MM.1S (cell line): ENCODE measurements around the gene EFEMP1.

ENCODE experiments used
- DNase-seq: peaks from one replicate; pipeline ENCODE4 v3.0.0-alpha.2; 2015
- H2AFZ ChIP-seq: fragments of 300-600 bp; sonication (generic); 2 replicates; pipeline ENCODE4 v1.6.0; 2016; ENCODE audit warnings: antibody characterized with exemption, low read length
- H3F3A ChIP-seq: fragments of 300-600 bp; sonication (generic); 2 replicates; pipeline ENCODE4 v1.6.1; 2016; ENCODE audit warnings: mild to moderate bottlenecking, antibody characterized with exemption, low read length, moderate library complexity, mixed read lengths; ENCODE audit not compliant: insufficient read depth
- H3K27ac ChIP-seq: fragments of 300-600 bp; sonication (generic); 2 replicates; pipeline ENCODE4 v1.5.1; 2016; ENCODE audit warnings: mild to moderate bottlenecking, low read length
- H3K27me3 ChIP-seq: fragments of 300-600 bp; sonication (generic); replicated peaks from 2 replicates; pipeline ENCODE4 v1.6.0; 2016; ENCODE audit warnings: low read length; ENCODE audit not compliant: insufficient read depth
- H3K36me3 ChIP-seq: fragments of 300-600 bp; sonication (generic); replicated peaks from 2 replicates; pipeline ENCODE4 v1.6.1; 2016; ENCODE audit warnings: mild to moderate bottlenecking, low read length, mixed read lengths; ENCODE audit not compliant: insufficient read depth
- H3K4me1 ChIP-seq: fragments of 300-600 bp; sonication (generic); 2 replicates; pipeline ENCODE4 v1.6.1; 2016; ENCODE audit warnings: low read length, mixed read lengths
- H3K4me2 ChIP-seq: fragments of 300-600 bp; sonication (generic); 2 replicates; pipeline ENCODE4 v1.6.0; 2016; ENCODE audit warnings: low read depth, low read length
- H3K4me3 ChIP-seq: fragments of 300-600 bp; sonication (generic); 2 replicates; pipeline ENCODE4 v1.5.1; 2016; ENCODE audit warnings: low read length, mixed read lengths
- H3K79me2 ChIP-seq: fragments of 300-600 bp; sonication (generic); 2 replicates; pipeline ENCODE4 v1.6.1; 2016; ENCODE audit warnings: mixed run types, low read length, mixed read lengths
- H3K9ac ChIP-seq: fragments of 300-600 bp; sonication (generic); 2 replicates; pipeline ENCODE4 v1.6.1; 2016; ENCODE audit warnings: low read length, mixed read lengths
- H3K9me2 ChIP-seq: fragments of 300-600 bp; sonication (generic); replicated peaks from 2 replicates; pipeline ENCODE4 v1.6.1; 2016; ENCODE audit warnings: mild to moderate bottlenecking, low read length, mixed read lengths; ENCODE audit not compliant: insufficient read depth
- H3K9me3 ChIP-seq: fragments of 300-600 bp; sonication (generic); replicated peaks from 2 replicates; pipeline ENCODE4 v1.6.1; 2016; ENCODE audit warnings: mild to moderate bottlenecking, low read length, mixed read lengths; ENCODE audit not compliant: insufficient read depth
- H4K20me1 ChIP-seq: fragments of 300-600 bp; sonication (generic); 2 replicates; pipeline ENCODE4 v1.6.1; 2016; ENCODE audit warnings: mild to moderate bottlenecking, low read length, moderate library complexity, mixed read lengths; ENCODE audit not compliant: insufficient read depth
- EZH2 ChIP-seq: fragments of 300-600 bp; sonication (generic); optimal IDR thresholded peaks from 2 replicates; pipeline ENCODE3; 2017; ENCODE audit warnings: low read depth, mild to moderate bottlenecking, antibody characterized with exemption, low read length, mixed read lengths
- EZH2phosphoT487 ChIP-seq: fragments of 300-600 bp; sonication (generic); IDR thresholded peaks from 2 replicates; pipeline ENCODE4 v1.6.1; 2018; ENCODE audit warnings: antibody characterized with exemption, low read length
- TF ChIP-seq, protein P1 (sequence below): fragments of 300-600 bp; sonication (generic); IDR thresholded peaks from 2 replicates; pipeline ENCODE4 v1.5.1; 2016; ENCODE audit warnings: antibody characterized with exemption, low read length, mixed read lengths

EFEMP1 gene

DNA sequence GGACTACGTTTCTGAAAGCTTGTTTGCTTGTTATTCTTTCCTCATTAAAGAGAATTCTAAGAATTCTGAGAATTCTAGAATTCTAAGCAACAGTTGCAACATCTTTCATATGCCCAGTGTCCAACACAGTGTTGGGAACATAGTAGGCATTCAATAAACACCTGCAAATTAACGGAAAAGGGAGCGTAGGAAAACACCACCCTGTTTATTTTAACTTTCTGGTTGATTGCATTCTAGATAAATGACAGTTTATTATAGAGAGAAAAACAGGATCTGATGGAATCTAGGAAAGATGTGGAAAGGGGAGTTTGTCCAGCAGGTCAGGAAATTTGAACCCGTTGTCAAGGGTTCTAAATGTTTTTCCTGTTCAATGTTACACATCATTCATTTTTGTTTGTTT, 24.2 kb upstream of the EFEMP1 start:
- Histone ChIP-seq H3K9me3 (no peaks in the 10 kb centered on the region), H3K27ac (no peak overlapping the region), H2AFZ (no peak overlapping the region), H3K36me3 (no peaks in the 10 kb centered on the region), H4K20me1 (no peaks in the 10 kb centered on the region), H3K4me1 (no peaks in the 10 kb centered on the region), H3F3A (no peaks in the 10 kb centered on the region), H3K9me2 (no peaks in the 10 kb centered on the region), H3K79me2 (no peaks in the 10 kb centered on the region), H3K4me3 (no peak overlapping the region), H3K9ac (no peak overlapping the region), H3K4me2 (no peak overlapping the region), H3K27me3 (no peaks in the 10 kb centered on the region)
- DNase-seq: no peak
- TF ChIP-seq, protein P1, sequence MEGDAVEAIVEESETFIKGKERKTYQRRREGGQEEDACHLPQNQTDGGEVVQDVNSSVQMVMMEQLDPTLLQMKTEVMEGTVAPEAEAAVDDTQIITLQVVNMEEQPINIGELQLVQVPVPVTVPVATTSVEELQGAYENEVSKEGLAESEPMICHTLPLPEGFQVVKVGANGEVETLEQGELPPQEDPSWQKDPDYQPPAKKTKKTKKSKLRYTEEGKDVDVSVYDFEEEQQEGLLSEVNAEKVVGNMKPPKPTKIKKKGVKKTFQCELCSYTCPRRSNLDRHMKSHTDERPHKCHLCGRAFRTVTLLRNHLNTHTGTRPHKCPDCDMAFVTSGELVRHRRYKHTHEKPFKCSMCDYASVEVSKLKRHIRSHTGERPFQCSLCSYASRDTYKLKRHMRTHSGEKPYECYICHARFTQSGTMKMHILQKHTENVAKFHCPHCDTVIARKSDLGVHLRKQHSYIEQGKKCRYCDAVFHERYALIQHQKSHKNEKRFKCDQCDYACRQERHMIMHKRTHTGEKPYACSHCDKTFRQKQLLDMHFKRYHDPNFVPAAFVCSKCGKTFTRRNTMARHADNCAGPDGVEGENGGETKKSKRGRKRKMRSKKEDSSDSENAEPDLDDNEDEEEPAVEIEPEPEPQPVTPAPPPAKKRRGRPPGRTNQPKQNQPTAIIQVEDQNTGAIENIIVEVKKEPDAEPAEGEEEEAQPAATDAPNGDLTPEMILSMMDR: no peak
- no peak for TF ChIP-seq EZH2phosphoT487
- TF ChIP-seq EZH2: no peak

DNA sequence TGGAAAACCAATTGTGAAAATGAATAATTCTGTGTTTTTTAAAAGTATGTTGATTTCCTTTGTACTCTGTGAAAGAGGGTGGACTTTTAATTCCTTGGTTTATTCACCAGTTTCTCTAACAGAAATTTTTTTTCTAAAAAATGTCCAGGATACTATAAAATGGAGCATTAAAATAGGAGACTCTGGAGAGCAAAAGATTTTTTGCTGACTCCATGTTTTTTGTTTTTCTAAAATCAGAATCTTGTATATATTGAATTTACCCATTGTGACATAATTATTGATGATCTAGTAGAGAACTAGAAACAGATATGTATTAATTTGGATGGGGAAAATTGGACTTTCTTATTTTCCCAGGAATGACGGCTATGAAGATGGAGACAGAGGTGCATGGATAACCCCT, 23.2 kb upstream of the EFEMP1 start:
- H3K27me3 ChIP-seq: no peaks in the 10 kb centered on the region
- TF ChIP-seq EZH2phosphoT487 (no peak), EZH2 (no peak)
- TF ChIP-seq, protein P1: no peak

DNA sequence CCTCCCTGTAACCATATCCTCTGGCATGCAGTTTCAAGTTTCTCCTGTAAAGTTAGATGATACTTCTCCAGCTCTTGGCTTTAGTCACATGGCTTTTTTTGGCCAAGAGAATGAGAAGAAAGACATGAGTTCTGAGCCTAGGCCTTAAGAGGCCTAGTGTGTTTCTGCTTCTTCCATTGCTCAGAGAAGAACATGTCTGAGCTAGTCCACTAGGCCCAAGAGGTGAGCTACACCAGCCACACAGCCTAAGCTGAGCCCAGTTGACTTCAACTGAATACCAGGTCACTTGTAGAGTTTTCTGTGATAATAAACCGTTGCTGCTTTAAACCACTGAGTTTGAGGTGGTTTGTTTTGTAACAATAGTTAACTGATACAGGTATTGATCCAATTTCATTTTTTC, 19.9 kb upstream of the EFEMP1 start:
- H3K9ac ChIP-seq: no peak overlapping the region
- H3K9me3 ChIP-seq: no peaks in the 10 kb centered on the region
- no peak overlapping the region for H2AFZ ChIP-seq
- H3K9me2 ChIP-seq: no peaks in the 10 kb centered on the region
- no peaks in the 10 kb centered on the region for H3K79me2 ChIP-seq
- H3K27ac ChIP-seq: no peak overlapping the region
- no peaks in the 10 kb centered on the region for H3K36me3 ChIP-seq
- no peaks in the 10 kb centered on the region for H3F3A ChIP-seq
- H3K27me3 ChIP-seq: no peaks in the 10 kb centered on the region
- H3K4me1 ChIP-seq: no peaks in the 10 kb centered on the region
- no peak for TF ChIP-seq EZH2
- no peak for TF ChIP-seq EZH2phosphoT487
- TF ChIP-seq, protein P1: no peak
- no peak overlapping the region for H3K4me3 ChIP-seq
- no peak for DNase-seq
- H3K4me2 ChIP-seq: no peak overlapping the region
- no peaks in the 10 kb centered on the region for H4K20me1 ChIP-seq

More for the DNA sequence above, 23.2 kb upstream of the EFEMP1 start:
- H3K4me3 ChIP-seq: no peak overlapping the region
- no peaks in the 10 kb centered on the region for H3K79me2 ChIP-seq
- H3K27ac ChIP-seq: no peak overlapping the region
- no peak for DNase-seq
- no peaks in the 10 kb centered on the region for H3K9me2 ChIP-seq
- no peak overlapping the region for H3K9ac ChIP-seq
- H2AFZ ChIP-seq: no peak overlapping the region
- no peaks in the 10 kb centered on the region for H4K20me1 ChIP-seq
- no peak overlapping the region for H3K4me2 ChIP-seq
- H3K9me3 ChIP-seq: no peaks in the 10 kb centered on the region
- H3F3A ChIP-seq: no peaks in the 10 kb centered on the region
- H3K4me1 ChIP-seq: no peaks in the 10 kb centered on the region
- no peaks in the 10 kb centered on the region for H3K36me3 ChIP-seq
